T47D (cell line): ENCODE data around the gene CNPY3.

Experiments
- DNase-seq, 2 experiments: peaks; one replicate each; pipeline versions ENCODE4 v3.0.0 to v3.0.0-alpha.2; 2011 to 2012; ENCODE audit warnings: low read depth in 1 of 2, low spot score in 1 of 2
- JUND ChIP-seq: IDR thresholded peaks from 2 replicates; pipeline ENCODE4 v1.6.1; 2012; ENCODE audit warnings: low read depth
- in situ Hi-C: cut with HindIII; loops from 2 replicates; pipeline ENCODE4 v1.10.0; 2016; ENCODE audit warnings: low sequenced_read_pairs, low pct_unique_long_range_greater_than_20kb

Gene CNPY3

DNA sequence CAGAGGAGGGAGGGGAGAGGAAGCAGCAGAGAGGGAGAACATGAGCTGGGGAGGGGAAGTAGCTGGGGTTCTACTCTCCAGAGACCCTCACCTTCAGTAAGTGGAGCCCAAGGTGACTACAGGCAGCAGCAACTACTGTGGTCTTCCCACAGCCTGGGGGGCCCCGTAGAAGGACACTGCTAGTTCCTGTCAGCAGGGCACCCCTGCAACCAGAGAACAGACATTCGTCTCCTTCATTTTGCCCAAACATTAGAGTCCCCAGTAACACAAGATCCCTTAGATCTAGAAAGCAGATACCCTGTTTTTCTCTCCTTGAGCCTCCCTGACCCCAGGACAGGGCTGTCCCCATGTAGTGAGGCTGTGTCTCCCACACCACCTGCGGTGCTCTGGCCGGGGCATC, 39.5 kb downstream of the CNPY3 start:
- DNase-seq = no peak
- in situ Hi-C loops = no loop called here
- TF ChIP-seq JUND = no peak

DNA sequence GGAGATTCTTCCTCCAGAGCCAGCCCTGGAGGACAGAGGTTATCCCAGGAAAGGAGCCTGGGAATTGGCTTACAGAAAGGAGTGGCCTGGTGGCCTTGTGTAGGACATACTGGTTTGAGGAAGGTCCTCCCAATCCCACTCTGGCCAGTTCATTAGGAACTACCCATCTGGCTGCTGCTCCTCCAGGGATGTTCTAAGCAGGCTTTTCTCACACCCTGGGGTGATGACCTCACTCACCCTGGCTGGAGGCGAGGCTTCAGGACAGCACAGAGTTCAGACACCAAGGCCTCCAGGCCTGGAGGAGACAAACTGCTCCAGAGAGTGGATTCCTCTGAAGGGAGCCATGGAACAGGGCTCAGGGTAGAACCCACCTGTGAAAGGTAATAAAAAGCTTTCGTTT, 40.2 kb downstream of the CNPY3 start:
- no peak for TF ChIP-seq JUND
- DNase-seq = no peak
- in situ Hi-C loops = no loop called here

DNA sequence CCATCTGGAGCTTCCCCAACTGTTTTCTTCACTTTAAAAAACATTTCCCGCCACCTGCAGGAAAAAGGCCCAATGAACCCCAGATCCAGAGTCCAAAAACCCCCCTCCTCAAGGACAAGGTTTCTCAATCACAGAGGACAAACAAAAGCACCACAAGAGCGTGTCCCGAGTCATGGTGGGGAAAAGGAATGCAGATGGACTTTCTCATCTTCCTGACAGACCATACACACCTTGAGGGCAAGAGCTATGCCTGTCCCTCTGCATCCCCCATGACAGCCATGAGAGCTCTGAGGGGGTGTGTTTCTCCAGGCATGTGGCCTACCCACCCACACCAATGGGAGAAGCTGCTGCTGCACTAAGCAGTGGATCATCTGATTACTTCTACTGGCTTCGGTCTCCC, 40.7 kb downstream of the CNPY3 start:
- TF ChIP-seq JUND = no peak
- in situ Hi-C loops = no loop called here
- no peak for DNase-seq

DNA sequence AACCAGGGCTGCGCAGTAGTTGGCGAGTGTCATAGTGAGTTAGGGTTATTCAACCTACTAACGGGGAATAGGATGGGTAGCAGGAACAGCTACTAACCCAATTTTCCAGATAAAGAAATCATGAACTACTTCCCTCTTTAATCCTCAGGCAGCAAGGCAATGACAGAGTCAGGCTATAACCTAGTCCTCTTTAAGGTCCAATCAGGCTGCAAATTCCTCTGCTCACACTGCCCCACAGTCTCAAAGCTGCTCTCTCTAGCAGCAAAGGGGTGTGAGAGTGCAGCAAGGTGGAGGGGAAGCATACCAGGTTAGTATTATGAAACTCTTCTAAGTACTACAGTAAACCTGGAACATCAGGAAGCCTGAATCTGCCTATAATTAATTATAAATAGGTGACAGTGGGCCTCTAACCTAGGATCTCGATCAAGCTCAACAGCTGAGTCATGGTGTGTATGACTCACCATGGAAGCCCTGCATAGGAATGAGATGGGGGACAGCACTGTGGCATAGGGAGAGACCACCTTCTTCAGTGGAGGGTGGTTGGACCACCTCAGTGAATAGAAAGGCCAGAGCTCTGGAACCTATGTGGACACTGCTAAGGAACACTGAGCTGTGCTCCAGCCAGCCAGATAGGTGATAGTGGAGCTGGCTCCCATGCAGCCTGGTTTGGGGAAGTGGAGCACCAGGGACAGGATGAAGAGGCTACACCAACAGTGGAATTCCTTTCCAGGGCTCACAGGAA, 41.8 kb downstream of the CNPY3 start:
- no peak for DNase-seq
- in situ Hi-C loops = no loop called here
- TF ChIP-seq JUND = no peak

DNA sequence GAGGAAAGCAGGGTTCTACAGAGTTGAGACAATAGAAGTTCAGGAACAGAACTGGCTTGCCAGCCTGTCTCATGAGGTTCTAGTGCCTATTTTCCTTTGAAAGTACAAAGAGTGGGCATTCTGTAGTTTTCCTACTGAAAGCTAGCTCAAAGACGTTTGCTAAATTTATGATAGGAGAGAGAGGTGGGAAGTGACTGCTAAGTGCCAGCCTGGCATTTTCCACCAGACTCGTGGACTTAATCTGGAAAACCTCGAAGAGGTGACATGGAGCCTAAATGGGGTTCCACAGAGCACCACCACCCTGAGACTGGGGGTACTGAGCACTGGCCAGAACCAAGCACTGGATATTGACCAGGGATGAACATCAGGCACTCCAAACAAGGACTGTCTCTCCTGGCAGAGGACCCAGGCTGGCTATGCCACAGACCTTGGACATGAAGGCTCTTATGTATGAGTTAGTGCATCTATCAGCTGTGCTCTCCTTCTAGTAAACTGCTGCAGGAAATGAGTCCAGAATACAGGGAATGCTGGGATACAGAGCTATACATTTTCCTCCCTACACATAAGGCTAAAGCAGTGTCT, 42.6 kb downstream of the CNPY3 start:
- DNase-seq = no peak
- TF ChIP-seq JUND = no peak
- in situ Hi-C loops = no loop called here

DNA sequence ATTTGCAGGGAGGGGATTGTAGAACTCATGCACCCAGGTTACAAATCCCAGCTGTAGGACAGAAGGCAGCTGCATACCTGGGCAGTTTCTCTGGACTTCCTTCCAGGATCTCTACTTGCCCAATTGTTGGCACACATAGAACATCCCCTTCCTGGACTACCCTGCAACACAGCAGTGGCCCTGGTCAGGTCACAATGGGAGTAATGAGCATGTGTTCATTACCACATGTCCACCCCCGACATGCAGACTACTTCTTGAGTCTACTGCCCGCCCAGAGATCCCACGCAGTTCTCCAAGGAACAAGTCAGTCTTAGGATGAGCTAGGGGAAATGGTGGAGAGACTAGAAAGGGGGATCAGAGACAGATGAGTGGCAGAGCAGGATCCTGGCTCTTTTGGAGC, 44.6 kb downstream of the CNPY3 start:
- TF ChIP-seq JUND = no peak
- in situ Hi-C loops = no loop called here
- no peak for DNase-seq

DNA sequence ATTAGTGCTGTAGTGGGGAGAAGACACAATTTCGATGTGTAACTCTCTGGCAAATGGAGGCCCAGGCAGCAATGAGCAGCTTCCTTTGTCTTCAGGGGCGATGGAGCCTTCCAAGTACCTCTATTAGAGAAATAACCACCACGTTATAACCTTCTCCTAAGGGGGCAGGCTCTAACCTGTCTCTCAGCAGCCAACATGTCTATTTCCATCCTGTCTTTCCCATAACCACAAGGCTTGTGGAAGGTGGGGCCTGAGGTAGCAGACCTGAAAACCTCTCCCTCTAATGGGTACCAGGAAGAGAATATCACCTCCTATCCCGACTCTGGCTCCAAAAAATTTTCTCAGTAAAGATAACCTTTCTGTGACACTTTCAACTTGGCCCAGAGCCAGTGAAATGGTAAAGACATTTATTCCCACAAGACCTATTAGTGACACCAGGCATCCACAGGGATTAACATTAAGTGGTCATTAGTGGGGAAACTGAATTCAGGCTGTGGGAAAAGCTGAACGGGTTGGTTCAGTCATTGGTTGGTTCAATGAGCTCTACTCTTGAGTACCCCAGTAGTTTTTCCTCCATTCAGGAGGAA, 45.7 kb downstream of the CNPY3 start:
- no peak for DNase-seq
- in situ Hi-C loops = no loop called here
- TF ChIP-seq JUND = no peak

DNA sequence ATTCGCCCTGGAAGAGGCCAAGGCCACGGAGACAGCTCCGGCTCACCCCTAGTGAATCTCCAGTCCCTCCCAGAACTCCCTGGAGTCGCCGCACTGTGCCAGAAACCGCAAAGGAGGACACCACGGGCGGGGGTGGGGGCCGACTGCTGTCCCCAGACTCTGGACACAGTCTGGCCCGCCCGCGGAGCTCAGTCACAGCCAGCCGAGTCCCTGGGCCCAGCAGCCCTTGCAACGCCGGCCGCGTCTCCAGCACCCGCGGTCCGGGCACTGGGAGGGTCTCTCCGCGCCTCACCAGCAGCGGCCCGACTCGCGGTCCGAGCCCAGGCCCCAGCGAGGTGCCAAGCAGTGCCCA, 49.2 kb downstream of the CNPY3 start:
- DNase-seq = peak in 1 of 2 experiments; percentile 41
- TF ChIP-seq JUND = no peak
- in situ Hi-C loops = no loop called here

DNA sequence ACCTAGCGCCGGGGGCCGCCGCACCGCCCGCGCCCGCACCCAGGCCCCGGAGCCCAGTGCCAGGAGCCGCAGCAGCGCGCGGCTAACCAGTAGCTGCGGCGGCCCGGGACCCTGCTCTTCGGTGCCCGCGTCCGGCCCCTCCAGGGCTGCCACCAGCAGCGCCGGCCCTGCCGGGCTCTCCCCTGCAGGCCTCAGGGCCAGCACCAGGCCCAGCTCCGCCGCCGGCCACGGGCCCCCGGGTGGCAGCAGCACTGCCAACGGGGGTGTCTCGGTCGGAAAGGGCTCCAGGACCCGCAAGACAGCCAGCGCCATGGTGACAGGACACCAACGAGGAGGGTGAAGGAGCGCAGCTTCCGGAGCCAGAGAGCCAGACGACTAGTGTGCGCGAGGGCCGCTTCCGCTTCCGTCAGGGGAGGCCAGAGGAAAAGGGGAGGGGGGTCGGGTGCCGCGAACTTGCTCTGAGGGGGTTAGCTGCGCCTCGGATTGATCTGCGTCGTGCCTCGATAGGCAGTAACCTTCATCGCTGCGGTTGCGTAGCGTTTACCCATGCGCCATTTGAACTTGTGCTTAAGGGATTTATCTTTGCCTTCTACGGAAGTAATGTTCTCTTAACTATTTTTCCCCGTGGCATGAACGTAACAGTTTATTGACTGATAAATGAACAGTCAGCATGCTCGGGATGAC, 49.7 kb downstream of the CNPY3 start, which contains the start of gene PEX6:
PEX6 (minus strand) TSS at position 343 of the 684 bp plus-strand sequence; CDS start at position 312, 31 bp downstream.
- no peak for TF ChIP-seq JUND
- in situ Hi-C loops = no loop called here

DNA sequence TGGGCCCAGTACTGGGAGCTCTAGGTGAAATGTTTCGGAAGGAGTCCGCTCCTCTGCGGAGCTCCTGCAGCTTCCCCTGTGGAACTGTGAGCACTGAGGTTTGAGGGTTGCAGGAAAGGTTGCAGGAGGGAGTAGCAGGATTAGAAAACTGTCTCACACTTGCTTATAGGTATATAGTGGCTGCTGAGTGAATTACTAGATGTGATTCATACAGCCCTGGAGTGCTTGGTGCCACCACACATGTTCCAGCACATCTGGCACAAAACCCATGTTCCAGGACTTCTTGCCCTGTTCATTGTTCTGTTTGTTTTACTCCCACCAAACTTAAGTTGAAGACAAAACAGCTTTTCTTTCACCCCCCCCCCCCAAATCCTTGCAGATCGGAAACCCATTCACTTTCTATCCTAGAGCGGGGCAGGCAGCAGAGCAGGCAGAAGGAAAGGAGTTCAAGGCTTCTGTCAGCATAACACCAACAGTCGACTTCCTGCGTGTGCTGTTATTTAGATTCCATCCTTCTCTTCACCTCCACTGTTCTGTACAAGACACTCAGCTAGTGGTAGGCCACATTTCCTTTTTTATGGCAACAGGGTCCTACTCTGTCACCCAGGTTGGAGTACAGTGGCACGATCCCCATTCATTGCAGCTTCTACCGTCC, 50.4 kb downstream of the CNPY3 start:
- in situ Hi-C loops = no loop called here
- DNase-seq = no peak

More for the DNA sequence above, 49.7 kb downstream of the CNPY3 start, which contains the start of gene PEX6:
- peak; percentile 86 to 90 for DNase-seq

DNA sequence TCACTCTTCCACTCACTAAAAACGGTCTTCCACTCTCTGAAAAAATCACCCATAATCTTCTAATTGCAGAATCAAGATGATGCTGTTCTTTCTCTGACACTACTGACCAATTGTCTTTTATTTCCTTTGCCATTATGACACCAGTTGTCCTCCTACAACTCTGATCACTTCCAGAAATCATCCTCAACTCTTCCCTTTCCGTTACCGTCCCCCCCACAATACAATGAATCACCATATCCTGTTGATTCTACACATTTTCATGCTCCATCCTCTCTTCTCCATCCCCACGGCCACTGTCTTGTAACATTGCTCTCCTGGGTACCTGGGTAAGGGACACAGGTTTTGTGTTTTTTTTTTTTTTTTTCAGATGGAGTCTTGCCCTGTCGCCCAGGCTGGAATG, 52.6 kb downstream of the CNPY3 start:
- no peak for TF ChIP-seq JUND
- in situ Hi-C loops = no loop called here
- no peak for DNase-seq

More for the DNA sequence above, 50.4 kb downstream of the CNPY3 start:
- no peak for TF ChIP-seq JUND

DNA sequence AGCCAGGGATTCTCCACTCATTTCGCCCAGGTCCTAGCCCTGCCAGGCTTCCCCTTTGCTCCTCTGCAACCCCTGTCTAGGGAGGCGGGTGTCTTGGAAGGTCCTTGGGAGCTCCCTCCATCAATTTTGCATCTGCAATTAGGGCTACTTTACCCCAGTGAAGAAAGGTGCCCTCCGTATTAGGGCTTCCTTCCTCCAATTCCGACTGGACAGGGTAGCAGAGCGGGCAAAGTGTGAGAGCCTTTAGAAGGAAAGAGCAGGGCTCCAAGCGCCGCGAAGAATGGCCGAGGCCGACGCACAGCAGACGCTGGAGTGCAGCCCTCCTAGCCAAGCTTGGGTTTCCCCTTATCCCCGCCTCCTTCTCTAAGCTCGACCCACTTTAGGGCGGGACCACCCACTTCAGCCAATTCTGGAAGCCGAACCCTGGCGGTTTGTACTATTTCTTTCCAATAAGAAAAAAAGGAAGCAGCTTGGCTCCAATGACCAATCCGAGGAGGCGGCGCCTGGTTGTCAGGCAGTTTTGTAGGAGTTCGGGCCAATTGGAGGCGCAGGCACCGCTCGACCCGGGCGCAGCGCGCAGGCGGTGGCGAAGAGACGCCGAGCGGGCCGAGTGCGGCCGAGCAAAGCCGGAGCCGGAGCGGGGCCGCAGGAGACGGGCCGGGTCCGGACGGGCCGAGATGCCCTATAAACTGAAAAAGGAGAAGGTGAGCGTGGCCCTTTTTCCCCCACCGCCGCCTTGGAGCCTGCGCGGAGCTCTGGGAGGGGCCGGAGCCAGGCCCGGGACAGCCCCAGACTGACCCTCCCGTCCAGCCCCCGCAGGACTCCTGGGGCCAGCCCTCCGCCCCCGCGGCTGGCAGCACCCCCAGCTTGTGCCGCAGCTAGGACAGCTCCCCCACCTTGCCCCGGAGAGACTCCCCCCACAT, 55.0 kb downstream of the CNPY3 start, which contains the start of gene PPP2R5D:
PPP2R5D (plus strand) TSS at position 570 of the 923 bp plus-strand sequence; CDS start at position 678, 108 bp downstream.
- peak; percentile 96 to 99 for DNase-seq
- no peak for TF ChIP-seq JUND
- in situ Hi-C loops = no loop called here
